ENCODE measurements around the gene NDE1.
A peak's percentile ranks its signal among the peaks of the same experiment; 100 is the strongest.
"Not testable (repeated sequence)": the region's sequence is repeated elsewhere in the genome, so short reads cannot be mapped to it uniquely, and the experiment has no call there.

NDE1 gene, protein sequence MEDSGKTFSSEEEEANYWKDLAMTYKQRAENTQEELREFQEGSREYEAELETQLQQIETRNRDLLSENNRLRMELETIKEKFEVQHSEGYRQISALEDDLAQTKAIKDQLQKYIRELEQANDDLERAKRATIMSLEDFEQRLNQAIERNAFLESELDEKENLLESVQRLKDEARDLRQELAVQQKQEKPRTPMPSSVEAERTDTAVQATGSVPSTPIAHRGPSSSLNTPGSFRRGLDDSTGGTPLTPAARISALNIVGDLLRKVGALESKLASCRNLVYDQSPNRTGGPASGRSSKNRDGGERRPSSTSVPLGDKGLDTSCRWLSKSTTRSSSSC

DNA sequence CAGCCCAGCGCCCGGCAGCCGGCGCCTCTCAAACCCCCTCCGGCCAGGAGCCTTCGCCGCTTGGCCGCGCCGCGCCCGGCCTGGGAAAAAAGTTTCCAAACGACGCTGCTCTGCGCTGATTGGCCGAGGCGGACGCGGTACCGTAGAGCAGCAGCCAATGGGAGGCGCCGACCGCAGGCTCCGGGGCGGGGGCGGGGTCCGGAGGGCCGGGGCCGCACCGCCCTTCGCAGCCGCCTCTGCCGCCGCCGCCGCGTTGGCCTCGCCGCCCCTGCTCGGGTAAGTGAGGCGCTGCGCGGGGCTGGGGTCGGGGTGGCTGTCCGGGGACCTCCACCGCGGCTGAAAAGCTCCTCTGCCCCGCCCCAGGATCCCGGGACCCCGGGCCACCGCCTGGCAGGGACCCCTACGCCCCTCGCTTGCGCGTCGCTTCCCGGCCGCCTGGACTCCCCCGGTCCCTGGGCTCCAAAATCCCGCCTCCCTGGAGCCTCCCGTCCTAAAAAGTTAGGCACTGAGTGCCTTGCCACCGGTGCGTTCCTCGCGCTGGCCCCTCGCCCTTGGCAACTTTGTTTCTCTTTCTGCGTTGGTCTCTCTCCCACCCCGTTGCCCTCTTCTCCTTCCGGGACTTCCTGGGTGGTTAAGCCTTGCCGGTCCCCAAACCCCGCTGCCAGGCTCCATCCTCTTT lies at the start of gene NDE1:
TSS of gene NDE1 (plus strand) at position 227 of the 679 bp plus-strand sequence. CDS start 14,534 bp downstream, outside the sequence.
- peak; percentile 90 for DNase-seq (ENCODE audit: low read depth)

DNA sequence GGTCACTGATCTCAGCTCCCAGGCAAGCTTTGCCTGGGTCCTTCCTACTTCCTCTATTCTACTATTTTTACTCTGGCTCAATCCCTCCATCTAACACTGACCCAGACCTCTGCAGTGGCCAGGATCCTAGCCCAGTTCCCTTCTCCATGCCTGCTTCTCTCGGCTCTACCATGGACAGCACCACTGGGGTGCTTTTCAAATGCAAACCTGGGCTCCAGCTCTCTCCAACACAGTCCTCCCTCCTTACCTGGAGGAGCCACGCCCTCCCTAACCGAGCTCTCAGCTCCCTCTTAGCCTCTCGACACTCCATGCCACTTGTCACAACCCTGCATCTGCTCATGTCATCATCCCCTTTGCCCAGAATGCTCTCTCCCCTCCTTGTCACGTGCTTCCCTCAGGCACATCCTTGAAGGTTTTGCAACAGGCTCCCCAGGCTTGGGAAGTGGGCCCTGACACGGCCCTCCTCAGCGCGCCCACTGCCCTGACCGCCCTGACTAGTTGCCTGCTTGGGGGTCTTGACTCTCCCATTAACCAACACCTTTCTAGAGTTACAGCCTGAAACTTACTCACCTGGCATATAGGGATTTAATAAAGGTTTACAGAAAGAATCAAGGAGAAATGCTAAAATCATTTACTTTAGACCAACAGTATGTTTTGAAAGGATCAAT lies 48.7 kb upstream of the NDE1 start:
- DNase-seq (ENCODE audit: low read depth) = no peak

DNA sequence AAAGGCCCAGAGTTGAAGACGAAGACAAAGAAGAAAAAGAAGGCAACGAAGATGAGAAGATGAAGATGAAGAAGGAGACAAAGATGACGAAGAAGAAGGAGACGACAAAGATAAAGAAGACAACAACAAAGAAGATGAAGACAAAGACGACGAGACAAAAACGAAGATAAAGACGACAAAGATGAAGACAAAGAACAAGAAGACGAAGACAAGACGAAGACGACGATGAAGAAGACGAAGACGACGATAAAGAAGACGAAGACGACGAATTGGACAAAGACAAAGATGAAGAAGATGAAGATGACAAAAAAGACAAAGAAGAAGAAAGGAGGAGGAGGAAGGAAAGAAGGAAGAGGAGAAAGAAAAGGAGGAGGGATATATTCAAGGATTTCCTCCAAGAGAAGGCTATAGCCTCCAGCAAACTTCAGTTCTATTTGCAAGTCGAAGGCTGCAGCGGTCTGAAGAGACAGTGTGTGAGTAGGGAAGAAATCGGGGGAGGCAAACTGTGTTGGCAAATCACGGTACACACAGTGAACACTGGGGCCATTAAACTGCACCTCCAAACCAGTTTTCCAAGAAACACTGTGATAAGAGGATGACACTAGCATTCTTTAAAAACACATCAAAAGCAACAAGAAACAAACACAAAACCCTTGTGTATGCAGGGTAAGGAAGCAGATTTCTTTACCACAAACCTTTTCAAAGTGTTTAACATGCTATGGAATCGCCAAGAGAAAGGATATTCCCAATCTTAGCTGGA lies 47.6 kb upstream of the NDE1 start:
- no peak for DNase-seq (ENCODE audit: low read depth)

DNA sequence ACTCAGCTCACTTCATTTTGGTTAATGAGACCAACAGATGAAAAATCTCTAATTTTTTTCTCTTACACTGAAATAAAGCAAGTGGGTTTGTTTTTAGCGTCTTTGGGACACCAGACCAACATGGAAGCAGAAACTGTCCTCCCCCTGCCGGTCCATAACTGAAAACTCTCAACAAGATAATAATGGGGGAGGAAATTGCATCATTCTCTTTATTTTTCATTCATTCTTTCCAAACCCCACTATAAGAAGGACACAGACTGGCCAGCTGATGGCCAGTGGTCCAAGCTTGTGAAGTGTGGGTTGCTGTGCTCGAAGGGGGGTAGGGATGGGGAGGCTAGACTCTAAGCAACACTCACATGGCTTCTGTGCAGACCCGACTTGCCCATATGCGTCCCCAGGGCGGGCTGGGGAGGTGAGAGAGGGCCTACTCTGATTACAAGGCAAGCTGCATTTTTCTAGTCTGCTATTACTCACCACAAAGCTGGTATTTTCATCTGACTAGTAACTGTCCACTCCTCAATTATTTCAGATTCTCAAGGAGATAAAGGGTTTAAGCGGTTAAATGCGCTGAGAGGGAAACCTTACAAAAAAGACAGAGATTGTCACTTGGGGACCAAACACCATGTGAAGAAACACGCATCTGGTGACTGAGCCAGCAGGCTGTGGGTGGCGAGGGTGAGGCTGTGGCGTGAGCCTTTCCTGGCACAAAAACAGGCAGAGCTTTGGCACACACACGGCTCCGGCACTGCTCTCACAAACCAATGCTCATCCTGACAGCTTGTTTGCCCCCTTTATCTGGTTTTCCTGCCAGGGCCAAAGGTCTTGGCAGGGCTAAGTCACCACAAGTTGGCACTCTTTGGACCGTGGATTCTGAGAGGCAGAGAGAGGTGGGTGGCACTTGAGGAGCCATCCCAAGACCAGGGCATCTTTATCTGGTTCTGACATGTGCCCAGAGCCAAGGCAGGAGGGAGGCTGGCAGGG lies 45.3 kb upstream of the NDE1 start:
- DNase-seq (ENCODE audit: low read depth) = peak; percentile 67

DNA sequence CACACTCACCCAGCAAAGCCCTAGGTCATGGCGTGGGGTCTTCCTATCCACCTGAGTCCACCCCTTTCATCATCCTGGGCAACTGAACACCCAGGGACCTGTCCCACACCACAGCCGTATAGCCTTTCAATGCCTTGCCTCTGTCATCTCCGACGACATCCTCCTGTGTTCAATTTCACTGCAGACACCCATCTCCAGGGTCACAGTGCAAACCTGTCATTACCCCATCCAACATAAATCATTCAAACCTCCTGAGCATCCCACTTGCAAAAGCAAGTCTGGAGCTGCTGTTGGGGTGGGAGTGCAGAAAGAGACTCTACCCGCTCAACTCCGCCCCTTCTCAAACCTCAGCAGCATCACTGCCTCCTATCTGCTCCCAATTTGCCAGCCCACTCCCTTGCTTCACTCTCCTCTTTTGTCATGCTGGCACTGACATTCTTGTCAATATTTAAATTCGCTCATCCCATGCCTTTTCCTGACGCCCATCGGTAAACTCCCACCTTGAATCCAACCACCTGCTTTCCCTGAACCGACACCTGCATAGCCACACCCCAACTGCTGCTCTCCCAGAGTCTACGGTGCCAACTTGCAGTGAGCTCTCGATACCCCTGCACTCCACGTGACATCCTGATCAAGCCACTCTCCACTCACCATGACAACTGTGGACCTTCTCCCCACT lies 44.1 kb upstream of the NDE1 start:
- DNase-seq (ENCODE audit: low read depth) = no peak

DNA sequence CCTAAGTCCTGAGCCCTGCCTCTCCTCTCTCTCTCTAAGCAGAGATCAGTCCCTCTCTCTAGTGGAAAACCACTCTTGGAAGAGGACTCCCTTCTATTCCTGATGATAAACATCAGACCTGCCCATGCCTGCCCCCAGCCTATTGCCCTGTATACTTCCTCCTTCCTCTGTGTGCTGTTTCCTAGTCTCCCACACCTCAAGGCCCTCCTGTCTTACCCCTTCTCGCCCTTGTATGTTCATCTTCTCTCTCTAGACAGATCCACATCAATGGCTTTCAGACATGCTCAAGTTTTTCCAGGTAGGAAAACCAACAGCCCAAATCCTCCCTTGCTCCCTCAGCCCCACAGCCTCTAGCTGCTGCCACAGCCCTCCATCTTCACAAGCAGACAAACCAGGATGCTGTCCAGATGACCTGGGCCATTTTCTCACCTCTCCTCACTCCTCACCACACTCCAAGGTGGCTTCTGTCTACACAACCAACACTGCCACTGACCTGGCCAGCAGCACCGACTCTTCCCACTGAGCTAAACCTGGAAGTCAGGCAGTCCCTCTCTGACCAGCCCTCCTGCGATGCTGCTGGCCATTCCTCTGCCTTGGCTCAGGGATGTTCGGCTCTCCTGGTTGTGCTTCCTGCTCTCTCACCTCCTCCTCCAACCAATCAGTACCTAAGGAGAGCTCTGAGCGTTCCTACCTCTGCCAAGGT lies 43.4 kb upstream of the NDE1 start:
- no peak for DNase-seq (ENCODE audit: low read depth)

DNA sequence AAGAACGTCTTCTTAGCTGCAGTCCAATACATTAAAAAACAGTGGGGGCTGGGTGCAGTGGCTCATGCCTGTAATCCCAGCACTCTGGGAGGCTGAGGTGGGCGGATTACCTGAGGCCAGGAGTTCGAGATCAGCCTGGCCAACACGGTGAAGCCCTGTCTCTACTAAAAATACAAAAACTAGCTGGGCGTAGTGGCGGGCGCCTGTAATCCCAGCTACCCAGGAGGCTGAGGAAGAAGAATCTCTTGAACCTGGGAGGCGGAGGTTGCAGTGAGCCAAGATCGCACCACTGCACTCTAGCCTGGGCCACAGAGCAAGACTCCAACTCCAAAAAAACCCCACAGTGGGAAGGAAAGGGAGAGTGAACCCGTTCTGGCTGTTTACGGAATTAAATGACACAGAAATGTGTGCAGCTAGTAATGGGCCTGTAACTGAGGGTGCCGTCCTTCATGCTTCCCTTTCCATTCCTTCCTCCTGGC lies 42.8 kb upstream of the NDE1 start:
- not testable (repeated sequence) for DNase-seq (ENCODE audit: low read depth)

DNA sequence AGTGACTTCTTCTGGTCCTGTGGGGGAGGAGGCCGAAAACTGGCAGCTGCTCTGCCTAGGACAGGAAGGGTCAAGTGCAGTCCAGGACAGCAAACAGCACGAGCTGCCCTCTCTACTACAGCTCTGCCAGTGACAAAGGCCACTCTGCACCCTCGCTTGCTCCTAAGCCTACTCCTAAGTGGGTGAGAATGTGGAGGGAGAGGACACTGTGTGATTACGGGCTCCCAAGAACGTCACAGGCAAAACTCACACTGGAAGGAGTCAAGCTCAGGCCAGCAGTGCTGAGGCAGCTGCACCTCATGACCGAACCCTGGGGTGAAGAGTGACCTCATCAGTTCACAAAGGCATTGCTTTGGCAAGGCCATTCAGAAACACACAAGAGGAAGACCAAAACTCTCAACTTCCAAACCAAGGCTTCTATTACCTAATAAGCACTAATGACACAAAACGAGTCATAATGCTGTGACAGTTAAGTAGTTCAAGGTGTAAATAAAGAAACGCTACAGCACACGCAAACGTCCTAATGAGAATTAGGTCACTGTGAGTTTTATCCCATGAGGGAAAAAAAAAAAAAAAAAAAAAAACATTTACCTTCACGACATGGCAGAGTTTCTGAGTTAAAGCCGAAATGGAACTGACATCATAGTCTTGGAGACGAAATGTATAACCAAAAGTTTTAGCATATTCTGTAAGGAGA lies 42.2 kb upstream of the NDE1 start:
- peak; percentile 98 for DNase-seq (ENCODE audit: low read depth)

DNA sequence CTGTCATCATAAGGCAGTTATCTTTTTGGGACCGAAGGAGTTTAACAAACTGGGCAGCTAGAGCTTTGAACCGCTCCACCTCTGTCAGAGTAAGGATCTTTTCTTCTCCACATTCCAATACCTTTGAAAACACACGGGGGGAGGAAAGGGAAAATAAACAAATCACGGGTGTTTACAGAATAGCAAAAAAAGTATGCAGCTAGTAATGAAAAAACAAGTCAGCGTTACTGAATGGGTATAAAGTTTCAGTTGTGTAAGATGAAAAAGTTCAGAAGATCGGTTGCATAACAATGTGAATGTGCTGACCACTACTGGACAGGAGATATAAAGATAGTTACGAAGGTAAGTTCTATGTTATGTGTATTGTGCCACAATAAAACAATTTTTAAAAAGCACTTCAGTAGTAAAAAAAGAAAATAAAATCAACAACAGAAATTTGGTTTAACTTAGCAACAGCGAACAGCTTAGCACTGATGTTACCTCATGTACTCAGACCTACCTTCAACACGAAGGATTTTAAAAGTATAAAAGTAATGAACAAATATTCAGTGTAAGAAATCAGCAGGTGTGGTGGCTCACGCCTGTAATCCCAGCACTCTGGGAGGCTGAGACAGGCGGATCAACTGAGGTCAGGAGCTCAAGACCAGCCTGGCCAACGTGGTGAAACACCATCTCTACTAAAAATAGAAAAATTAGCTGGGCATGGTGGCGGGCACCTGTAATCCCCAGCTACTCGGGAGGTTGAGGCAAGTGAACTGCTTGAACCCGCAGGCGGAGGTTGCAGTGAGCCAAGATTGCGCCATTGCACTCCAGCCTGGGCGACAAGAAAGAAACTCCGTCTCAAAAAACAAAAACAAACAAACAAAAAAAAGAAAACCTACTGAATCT lies 41.4 kb upstream of the NDE1 start:
- peak; percentile 91 for DNase-seq (ENCODE audit: low read depth)

DNA sequence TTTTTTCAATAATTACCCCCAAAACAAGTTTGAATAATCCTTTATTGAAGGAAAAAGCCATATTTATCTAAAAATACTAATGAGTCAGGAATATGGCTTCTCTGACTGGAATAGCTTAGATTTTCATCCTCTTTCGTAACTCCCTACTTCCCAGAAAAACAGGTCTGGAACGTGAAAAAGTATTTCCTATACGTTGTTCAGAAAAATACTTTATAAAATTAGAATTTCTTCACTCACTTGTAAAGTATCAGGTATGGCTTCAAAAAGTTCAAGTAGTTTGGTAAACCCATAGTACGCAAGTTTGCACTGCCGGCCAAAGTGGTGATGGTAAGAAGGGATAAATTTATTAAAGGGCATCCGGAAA lies 40.8 kb upstream of the NDE1 start:
- DNase-seq (ENCODE audit: low read depth) = peak; percentile 63

DNA sequence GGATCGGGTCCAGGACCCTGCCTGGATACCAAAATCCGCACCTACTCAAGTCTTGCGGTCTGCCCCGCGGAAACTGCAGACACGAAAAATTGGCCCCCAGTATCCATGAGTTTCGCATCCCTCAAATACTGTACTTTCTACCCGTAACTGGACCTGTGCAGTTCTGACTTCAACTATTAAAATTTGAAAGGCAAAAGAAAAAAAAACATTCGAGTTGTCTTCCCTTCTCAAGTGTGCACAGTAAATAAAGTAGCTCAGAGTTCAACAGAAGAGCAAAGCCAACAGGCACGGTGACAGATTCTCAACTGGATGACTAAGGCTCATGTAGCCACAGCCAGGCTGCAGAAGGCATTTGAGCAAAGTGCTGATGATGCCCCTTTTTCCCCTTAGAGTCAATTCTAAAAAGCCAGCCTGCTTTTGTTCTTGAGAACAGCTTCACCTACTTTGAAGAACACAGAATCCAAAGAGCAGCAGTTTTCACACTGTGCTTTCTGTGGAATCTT lies 39.6 kb upstream of the NDE1 start:
- peak; percentile 79 for DNase-seq (ENCODE audit: low read depth)

DNA sequence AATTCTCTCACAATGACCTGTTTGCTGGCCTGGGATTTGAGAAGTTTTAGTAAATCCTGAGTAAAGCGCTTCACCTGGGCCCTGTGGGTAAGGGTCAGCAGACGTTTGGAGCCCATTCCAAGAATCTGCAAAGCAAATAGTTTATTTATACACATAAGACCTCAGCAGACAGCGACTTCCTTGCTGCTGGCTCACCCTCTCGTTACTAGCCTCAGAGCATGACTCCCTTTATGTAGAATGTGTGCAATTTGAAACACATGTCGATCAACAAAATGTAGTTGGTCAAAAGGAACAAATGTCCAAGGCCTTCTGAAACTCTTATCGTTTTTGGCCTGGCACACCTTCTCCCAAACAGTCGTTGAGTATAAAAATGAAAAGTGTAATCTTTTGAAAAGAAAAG lies 38.4 kb upstream of the NDE1 start:
- peak; percentile 95 for DNase-seq (ENCODE audit: low read depth)

DNA sequence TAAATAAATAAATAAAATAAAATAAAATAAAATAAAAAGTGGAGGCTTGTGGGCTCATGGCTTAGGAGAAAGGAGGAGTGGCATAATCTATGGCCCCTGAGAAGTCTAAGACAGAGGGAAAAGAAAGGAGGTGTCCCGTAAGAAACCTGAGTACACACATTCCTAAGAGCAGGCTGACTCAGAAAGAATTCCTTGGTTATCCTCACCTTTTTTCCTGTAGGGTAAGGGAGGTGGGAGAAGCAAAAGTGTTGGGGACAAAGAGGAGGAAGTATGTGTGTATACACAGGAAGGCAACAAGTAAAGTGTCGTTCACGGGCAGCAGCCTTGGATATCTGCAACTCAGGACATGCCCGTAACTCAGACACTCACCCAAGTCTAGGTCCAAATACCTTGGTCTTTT lies 36.4 kb upstream of the NDE1 start:
- DNase-seq (ENCODE audit: low read depth) = no peak

DNA sequence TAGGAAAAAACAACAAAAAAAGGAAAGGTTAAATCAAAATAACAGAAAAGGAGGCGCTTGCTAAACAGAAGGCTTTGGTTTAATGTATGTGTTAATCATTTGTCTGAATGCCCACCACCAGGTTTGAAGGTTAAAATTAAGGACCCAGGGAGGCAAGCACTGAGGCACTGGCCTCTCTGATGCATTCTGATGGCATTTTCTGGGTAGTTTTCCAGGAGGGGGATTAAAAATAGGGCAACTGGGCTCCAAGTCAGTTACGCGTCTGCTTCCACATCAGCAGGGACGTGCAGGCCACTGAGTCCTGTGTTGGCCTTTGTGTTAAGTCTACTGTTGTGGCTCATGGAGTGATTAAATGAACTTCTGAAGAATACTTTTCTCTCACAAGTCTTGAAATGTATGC lies 34.0 kb upstream of the NDE1 start:
- no peak for DNase-seq (ENCODE audit: low read depth)

DNA sequence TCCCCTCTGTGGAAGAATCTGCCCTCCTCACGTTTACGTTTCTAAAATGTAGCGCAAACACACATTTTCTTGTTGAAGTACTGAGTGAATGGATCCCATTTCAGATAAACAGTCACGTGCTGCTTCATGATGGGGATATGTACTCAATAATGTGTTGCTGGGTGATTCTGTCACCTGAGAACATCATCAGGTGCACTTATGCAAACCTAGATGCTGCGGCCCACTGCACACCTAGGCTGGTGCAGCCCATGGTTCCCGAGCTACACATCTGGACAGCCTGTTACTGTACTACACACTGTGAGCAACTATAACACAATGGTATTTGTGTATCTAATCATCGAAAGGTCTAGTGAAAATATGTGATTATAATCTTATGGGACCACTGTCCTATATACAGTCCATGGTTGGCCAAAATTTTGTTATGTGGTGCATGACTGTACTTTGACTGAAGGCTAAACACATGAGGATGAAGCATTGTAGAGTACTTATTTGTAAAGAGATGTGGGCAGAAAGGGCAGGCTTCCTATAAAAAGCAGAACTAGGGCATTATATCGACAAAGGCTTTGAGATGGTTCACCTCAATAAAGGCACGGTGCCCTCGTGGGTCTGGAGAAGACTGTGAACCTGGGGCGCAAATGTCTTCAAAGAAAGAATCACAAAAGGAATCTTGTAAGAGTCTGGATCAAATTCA lies 33.4 kb upstream of the NDE1 start:
- no peak for DNase-seq (ENCODE audit: low read depth)

DNA sequence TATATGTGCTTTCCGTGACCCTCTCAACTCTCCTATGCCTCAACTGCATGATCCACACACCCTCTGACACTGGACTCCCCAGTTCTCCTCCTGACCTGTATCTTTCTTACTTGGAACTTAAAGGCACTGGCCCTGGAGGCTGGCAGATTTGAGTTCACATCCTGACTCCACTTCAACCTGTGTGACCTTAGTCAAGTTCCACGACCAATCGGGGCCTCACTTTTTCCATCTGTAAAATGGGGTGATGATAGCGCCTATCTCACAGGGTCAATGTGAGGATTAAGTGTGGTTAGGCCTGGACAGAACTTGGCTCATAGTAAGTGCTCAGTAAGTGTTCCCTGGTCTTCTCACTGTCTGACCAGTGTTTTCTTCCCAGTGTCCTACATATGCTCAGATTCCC lies 32.1 kb upstream of the NDE1 start:
- DNase-seq (ENCODE audit: low read depth) = no peak

DNA sequence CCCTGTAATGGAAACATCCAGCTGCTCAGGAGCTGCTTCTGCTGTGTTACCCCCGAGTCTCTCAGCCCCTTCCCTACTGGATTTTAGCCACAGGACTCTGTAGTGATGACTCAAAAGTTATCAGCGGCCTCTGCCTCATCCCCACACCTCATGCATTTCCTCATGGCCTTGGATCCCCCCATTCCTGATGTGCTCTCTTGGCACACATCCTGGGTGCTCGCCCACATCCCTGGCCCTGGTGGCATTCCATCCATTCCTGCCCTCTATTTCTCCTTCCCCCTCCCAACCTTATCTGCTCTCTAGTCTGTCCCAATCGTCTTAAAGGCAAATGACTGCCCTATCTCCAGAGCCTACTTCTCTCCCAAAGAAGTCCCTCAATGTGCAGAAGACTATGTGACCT lies 31.7 kb upstream of the NDE1 start:
- DNase-seq (ENCODE audit: low read depth) = peak; percentile 80

Data from iris pigment epithelial cell (primary cell).